ENCODE measurements around the gene CIP2A.

Gene CIP2A

GRCh38 chr3:108509871-108510270 lies 79.4 kb downstream of the CIP2A start:
- H3K27me3 ChIP-seq (ENCODE audit: low read depth, low read length), result no peaks in the 10 kb centered on the region
- peaks cover 0 to 4% of the 10 kb centered on the region in 2 donors for H3K4me1 ChIP-seq (ENCODE audit: control insufficient read depth in 1 of 2, insufficient read depth in 2 of 2, low read length in 2 of 2)
- no peak overlapping the region for H3K4me3 ChIP-seq (ENCODE audit: low read depth in 1 of 2, low read length in 2 of 2)
- H3K36me3 ChIP-seq (ENCODE audit: control insufficient read depth in 1 of 2, insufficient read depth in 2 of 2, low read length in 2 of 2), result no peaks in the 10 kb centered on the region
- no peaks in the 10 kb centered on the region for H3K9me3 ChIP-seq (ENCODE audit: control insufficient read depth in 1 of 2, low read length in 2 of 2)
- H3K27ac ChIP-seq (ENCODE audit: low read length), result no peak overlapping the region

- Histone ChIP-seq H3K4me1 (ENCODE audit: control insufficient read depth in 1 of 2, insufficient read depth in 2 of 2, low read length in 2 of 2) (peaks cover 0 to 4% of the 10 kb centered on the region in 2 donors), H3K27me3 (ENCODE audit: low read depth, low read length) (no peaks in the 10 kb centered on the region), H3K27ac (ENCODE audit: low read length) (no peak overlapping the region), H3K4me3 (ENCODE audit: low read depth in 1 of 2, low read length in 2 of 2) (no peak overlapping the region), H3K36me3 (ENCODE audit: control insufficient read depth in 1 of 2, insufficient read depth in 2 of 2, low read length in 2 of 2) (no peaks in the 10 kb centered on the region), H3K9me3 (ENCODE audit: control insufficient read depth in 1 of 2, low read length in 2 of 2) (no peaks in the 10 kb centered on the region)
These were observed 80.0 kb downstream of the CIP2A start for GRCh38 chr3:108509263-108509662.

GRCh38 chr3:108507902-108508301 lies 81.3 kb downstream of the CIP2A start:
- Histone ChIP-seq H3K27me3 (ENCODE audit: low read depth, low read length) (no peaks in the 10 kb centered on the region), H3K4me1 (ENCODE audit: control insufficient read depth in 1 of 2, insufficient read depth in 2 of 2, low read length in 2 of 2) (peaks cover 0 to 3% of the 10 kb centered on the region in 2 donors), H3K4me3 (ENCODE audit: low read depth in 1 of 2, low read length in 2 of 2) (no peak overlapping the region), H3K36me3 (ENCODE audit: control insufficient read depth in 1 of 2, insufficient read depth in 2 of 2, low read length in 2 of 2) (no peaks in the 10 kb centered on the region), H3K27ac (ENCODE audit: low read length) (no peak overlapping the region), H3K9me3 (ENCODE audit: control insufficient read depth in 1 of 2, low read length in 2 of 2) (no peaks in the 10 kb centered on the region)

GRCh38 chr3:108505811-108506210 lies 83.4 kb downstream of the CIP2A start:
- Histone ChIP-seq H3K27ac (ENCODE audit: low read length) (no peak overlapping the region), H3K4me1 (ENCODE audit: control insufficient read depth in 1 of 2, insufficient read depth in 2 of 2, low read length in 2 of 2) (no peaks in the 10 kb centered on the region), H3K4me3 (ENCODE audit: low read depth in 1 of 2, low read length in 2 of 2) (no peak overlapping the region), H3K36me3 (ENCODE audit: control insufficient read depth in 1 of 2, insufficient read depth in 2 of 2, low read length in 2 of 2) (no peaks in the 10 kb centered on the region), H3K27me3 (ENCODE audit: low read depth, low read length) (no peaks in the 10 kb centered on the region), H3K9me3 (ENCODE audit: control insufficient read depth in 1 of 2, low read length in 2 of 2) (no peaks in the 10 kb centered on the region)

- no peak overlapping the region for H3K4me3 ChIP-seq (ENCODE audit: low read depth in 1 of 2, low read length in 2 of 2)
- no peaks in the 10 kb centered on the region for H3K27me3 ChIP-seq (ENCODE audit: low read depth, low read length)
- no peaks in the 10 kb centered on the region for H3K36me3 ChIP-seq (ENCODE audit: control insufficient read depth in 1 of 2, insufficient read depth in 2 of 2, low read length in 2 of 2)
- no peaks in the 10 kb centered on the region for H3K9me3 ChIP-seq (ENCODE audit: control insufficient read depth in 1 of 2, low read length in 2 of 2)
- H3K4me1 ChIP-seq (ENCODE audit: control insufficient read depth in 1 of 2, insufficient read depth in 2 of 2, low read length in 2 of 2), result no peaks in the 10 kb centered on the region
- H3K27ac ChIP-seq (ENCODE audit: low read length), result no peak overlapping the region
These were observed 85.5 kb downstream of the CIP2A start for GRCh38 chr3:108503722-108504121.

GRCh38 chr3:108501535-108501934 lies 87.7 kb downstream of the CIP2A start:
- H3K4me1 ChIP-seq (ENCODE audit: control insufficient read depth in 1 of 2, insufficient read depth in 2 of 2, low read length in 2 of 2), result no peaks in the 10 kb centered on the region
- no peaks in the 10 kb centered on the region for H3K27me3 ChIP-seq (ENCODE audit: low read depth, low read length)
- H3K4me3 ChIP-seq (ENCODE audit: low read depth in 1 of 2, low read length in 2 of 2), result no peak overlapping the region
- no peaks in the 10 kb centered on the region for H3K9me3 ChIP-seq (ENCODE audit: control insufficient read depth in 1 of 2, low read length in 2 of 2)
- H3K27ac ChIP-seq (ENCODE audit: low read length), result no peak overlapping the region
- no peaks in the 10 kb centered on the region for H3K36me3 ChIP-seq (ENCODE audit: control insufficient read depth in 1 of 2, insufficient read depth in 2 of 2, low read length in 2 of 2)

- Histone ChIP-seq H3K4me1 (ENCODE audit: control insufficient read depth in 1 of 2, insufficient read depth in 2 of 2, low read length in 2 of 2) (no peaks in the 10 kb centered on the region), H3K27ac (ENCODE audit: low read length) (no peak overlapping the region), H3K27me3 (ENCODE audit: low read depth, low read length) (no peaks in the 10 kb centered on the region), H3K36me3 (ENCODE audit: control insufficient read depth in 1 of 2, insufficient read depth in 2 of 2, low read length in 2 of 2) (no peaks in the 10 kb centered on the region), H3K4me3 (ENCODE audit: low read depth in 1 of 2, low read length in 2 of 2) (no peak overlapping the region), H3K9me3 (ENCODE audit: control insufficient read depth in 1 of 2, low read length in 2 of 2) (no peaks in the 10 kb centered on the region)
These were observed 88.5 kb downstream of the CIP2A start for GRCh38 chr3:108500728-108501127.

All from muscle layer of duodenum (tissue), 2 donors.